Measurements from ENCODE around the gene QSER1. TPM values are rescaled to one million over a fixed set of nuclear protein-coding genes. Genes with fewer than 3 reads are reported as not detected.
A peak's percentile ranks its signal among the peaks of the same experiment; 100 is the strongest.

The QSER1 gene
- total and polyA plus RNA-seq, 9 of the 15 experiments (the other 6 are each of a cell fraction or from before 2014, with no cell fraction given): 5.8 to 33.6 (median 22.3) TPM

DNA sequence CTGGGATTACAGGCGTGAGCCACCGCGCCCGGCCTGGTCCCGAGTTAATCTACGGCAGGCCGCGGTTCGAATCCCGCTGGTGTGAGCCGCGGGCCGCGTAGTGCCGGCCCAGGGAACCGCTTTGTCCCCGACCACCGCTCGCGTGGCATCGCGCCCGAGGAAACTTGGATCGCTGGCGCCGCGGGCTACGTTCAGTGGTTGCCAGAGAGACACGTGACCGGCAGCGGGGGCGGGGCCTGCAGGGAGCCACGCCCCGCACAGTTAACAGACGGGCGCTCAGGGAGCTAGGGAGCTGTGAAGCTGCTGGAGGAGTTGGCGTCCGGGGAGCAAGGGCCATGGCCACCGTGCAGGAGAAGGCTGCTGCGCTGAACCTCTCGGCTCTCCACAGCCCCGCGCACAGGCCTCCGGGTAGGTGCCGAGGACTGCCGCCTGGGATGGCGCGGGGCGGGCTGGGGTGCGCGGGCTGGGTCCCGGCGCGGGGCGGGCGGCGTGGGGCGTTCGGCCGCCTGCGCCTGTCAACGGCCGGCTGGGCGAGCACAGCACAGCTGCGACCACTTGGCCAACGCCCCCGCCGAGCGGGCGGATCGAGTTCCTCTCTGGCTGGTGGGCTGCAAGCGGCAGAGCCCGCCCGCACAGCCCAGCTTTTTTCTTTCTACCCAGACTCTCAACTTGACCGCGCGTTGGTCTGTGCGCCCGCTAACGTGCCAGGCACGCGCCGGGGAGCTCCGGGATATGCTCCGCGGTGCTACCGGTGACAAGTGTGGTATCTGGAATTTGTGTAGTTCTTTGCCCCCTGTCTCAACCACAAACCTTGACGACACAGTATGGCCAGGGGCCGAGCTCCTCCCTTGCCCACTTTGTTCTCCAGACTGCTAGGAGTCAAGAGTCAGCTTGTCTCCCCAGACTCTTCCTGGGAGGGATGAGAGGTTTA, 123.3 kb downstream of the QSER1 start, which contains the start of gene DEPDC7 (continued):
- TF ChIP-seq, protein P1, sequence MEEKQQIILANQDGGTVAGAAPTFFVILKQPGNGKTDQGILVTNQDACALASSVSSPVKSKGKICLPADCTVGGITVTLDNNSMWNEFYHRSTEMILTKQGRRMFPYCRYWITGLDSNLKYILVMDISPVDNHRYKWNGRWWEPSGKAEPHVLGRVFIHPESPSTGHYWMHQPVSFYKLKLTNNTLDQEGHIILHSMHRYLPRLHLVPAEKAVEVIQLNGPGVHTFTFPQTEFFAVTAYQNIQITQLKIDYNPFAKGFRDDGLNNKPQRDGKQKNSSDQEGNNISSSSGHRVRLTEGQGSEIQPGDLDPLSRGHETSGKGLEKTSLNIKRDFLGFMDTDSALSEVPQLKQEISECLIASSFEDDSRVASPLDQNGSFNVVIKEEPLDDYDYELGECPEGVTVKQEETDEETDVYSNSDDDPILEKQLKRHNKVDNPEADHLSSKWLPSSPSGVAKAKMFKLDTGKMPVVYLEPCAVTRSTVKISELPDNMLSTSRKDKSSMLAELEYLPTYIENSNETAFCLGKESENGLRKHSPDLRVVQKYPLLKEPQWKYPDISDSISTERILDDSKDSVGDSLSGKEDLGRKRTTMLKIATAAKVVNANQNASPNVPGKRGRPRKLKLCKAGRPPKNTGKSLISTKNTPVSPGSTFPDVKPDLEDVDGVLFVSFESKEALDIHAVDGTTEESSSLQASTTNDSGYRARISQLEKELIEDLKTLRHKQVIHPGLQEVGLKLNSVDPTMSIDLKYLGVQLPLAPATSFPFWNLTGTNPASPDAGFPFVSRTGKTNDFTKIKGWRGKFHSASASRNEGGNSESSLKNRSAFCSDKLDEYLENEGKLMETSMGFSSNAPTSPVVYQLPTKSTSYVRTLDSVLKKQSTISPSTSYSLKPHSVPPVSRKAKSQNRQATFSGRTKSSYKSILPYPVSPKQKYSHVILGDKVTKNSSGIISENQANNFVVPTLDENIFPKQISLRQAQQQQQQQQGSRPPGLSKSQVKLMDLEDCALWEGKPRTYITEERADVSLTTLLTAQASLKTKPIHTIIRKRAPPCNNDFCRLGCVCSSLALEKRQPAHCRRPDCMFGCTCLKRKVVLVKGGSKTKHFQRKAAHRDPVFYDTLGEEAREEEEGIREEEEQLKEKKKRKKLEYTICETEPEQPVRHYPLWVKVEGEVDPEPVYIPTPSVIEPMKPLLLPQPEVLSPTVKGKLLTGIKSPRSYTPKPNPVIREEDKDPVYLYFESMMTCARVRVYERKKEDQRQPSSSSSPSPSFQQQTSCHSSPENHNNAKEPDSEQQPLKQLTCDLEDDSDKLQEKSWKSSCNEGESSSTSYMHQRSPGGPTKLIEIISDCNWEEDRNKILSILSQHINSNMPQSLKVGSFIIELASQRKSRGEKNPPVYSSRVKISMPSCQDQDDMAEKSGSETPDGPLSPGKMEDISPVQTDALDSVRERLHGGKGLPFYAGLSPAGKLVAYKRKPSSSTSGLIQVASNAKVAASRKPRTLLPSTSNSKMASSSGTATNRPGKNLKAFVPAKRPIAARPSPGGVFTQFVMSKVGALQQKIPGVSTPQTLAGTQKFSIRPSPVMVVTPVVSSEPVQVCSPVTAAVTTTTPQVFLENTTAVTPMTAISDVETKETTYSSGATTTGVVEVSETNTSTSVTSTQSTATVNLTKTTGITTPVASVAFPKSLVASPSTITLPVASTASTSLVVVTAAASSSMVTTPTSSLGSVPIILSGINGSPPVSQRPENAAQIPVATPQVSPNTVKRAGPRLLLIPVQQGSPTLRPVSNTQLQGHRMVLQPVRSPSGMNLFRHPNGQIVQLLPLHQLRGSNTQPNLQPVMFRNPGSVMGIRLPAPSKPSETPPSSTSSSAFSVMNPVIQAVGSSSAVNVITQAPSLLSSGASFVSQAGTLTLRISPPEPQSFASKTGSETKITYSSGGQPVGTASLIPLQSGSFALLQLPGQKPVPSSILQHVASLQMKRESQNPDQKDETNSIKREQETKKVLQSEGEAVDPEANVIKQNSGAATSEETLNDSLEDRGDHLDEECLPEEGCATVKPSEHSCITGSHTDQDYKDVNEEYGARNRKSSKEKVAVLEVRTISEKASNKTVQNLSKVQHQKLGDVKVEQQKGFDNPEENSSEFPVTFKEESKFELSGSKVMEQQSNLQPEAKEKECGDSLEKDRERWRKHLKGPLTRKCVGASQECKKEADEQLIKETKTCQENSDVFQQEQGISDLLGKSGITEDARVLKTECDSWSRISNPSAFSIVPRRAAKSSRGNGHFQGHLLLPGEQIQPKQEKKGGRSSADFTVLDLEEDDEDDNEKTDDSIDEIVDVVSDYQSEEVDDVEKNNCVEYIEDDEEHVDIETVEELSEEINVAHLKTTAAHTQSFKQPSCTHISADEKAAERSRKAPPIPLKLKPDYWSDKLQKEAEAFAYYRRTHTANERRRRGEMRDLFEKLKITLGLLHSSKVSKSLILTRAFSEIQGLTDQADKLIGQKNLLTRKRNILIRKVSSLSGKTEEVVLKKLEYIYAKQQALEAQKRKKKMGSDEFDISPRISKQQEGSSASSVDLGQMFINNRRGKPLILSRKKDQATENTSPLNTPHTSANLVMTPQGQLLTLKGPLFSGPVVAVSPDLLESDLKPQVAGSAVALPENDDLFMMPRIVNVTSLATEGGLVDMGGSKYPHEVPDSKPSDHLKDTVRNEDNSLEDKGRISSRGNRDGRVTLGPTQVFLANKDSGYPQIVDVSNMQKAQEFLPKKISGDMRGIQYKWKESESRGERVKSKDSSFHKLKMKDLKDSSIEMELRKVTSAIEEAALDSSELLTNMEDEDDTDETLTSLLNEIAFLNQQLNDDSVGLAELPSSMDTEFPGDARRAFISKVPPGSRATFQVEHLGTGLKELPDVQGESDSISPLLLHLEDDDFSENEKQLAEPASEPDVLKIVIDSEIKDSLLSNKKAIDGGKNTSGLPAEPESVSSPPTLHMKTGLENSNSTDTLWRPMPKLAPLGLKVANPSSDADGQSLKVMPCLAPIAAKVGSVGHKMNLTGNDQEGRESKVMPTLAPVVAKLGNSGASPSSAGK (IDR thresholded peaks at IDR 0.05): peak; percentile 96
- TF ChIP-seq TAL1 (IDR thresholded peaks at IDR 0.05) (no peak), GTF2E2 (tag; IDR thresholded peaks at IDR 0.05) (no peak), MEF2A (IDR thresholded peaks at IDR 0.05; ENCODE audit: control insufficient read depth, low read depth, low read length) (no peak), SMAD1 (IDR thresholded peaks at IDR 0.05; ENCODE audit: low read depth, low read length, partially characterized antibody) (no peak), JUNB (CRISPR knock-in tag; conservative IDR thresholded peaks at IDR 0.05) (no peak), SLC30A9 (CRISPR knock-in tag; IDR thresholded peaks at IDR 0.05) (no peak), YY1 (IDR thresholded peaks at IDR 0.05; ENCODE audit: borderline replicate concordance in 1 of 3, control insufficient read depth in 1 of 3, extremely low read depth in 1 of 3, insufficient read depth in 3 of 3, insufficient read length in 1 of 3, insufficient replicate concordance in 2 of 3, low read depth in 1 of 3, low read length in 2 of 3) (peak in 2 of 3 experiments; percentile 15 to 46), PPARD (CRISPR knock-in tag; IDR thresholded peaks at IDR 0.05) (no peak), BCOR (IDR thresholded peaks at IDR 0.05) (no peak), ZNF140 (CRISPR knock-in tag; IDR thresholded peaks at IDR 0.05) (no peak), ETS2 (tag; IDR thresholded peaks at IDR 0.05; ENCODE audit: borderline replicate concordance, poor library complexity, severe bottlenecking) (no peak), RCOR1 (IDR thresholded peaks at IDR 0.05; ENCODE audit: borderline replicate concordance in 1 of 2, low read depth in 2 of 2, low read length in 2 of 2) (no peak)
- TF ChIP-seq, protein P2, sequence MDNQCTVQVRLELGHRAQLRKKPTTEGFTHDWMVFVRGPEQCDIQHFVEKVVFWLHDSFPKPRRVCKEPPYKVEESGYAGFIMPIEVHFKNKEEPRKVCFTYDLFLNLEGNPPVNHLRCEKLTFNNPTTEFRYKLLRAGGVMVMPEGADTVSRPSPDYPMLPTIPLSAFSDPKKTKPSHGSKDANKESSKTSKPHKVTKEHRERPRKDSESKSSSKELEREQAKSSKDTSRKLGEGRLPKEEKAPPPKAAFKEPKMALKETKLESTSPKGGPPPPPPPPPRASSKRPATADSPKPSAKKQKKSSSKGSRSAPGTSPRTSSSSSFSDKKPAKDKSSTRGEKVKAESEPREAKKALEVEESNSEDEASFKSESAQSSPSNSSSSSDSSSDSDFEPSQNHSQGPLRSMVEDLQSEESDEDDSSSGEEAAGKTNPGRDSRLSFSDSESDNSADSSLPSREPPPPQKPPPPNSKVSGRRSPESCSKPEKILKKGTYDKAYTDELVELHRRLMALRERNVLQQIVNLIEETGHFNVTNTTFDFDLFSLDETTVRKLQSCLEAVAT (IDR thresholded peaks at IDR 0.05): no peak
